Tibial artery (tissue), 4 donors: ENCODE results near the gene GSDME.

Source experiments
- DNase-seq, 2 donors: peaks; one replicate each; pipeline ENCODE4 v3.0.0-alpha.2; 2019
- H3K27ac ChIP-seq, 2 donors: fragments of 200-600 bp; sonication (generic) in 1 of 2; 1 replicate in 1 of 2; 2 replicates in 1 of 2; pipeline ENCODE4 v1.5.1; 2018 to 2019; ENCODE audit warnings: mild to moderate bottlenecking in 1 of 2
- H3K27me3 ChIP-seq, 2 donors: fragments of 200-600 bp; sonication (generic) in 1 of 2; one replicate each; pipeline versions ENCODE4 v1.5.1 to v1.6.0; 2016 to 2019
- H3K36me3 ChIP-seq, 3 donors: fragments of 200-600 bp; sonication (generic) in 2 of 3; one replicate each; pipeline ENCODE4 v1.5.1; 2016 to 2019; ENCODE audit warnings: mild to moderate bottlenecking in 2 of 3
- H3K4me1 ChIP-seq, 4 donors: fragments of 200-600 bp; sonication (generic) in 2 of 4; 1 replicate in 3 of 4; 2 replicates in 1 of 4; pipeline ENCODE4 v1.5.1; 2016 to 2019
- H3K4me3 ChIP-seq, 2 donors: fragments of 200-600 bp; sonication (generic) in 1 of 2; 1 replicate in 1 of 2; 2 replicates in 1 of 2; pipeline ENCODE4 v1.5.1; 2018 to 2019; ENCODE audit warnings: mild to moderate bottlenecking in 2 of 2
- H3K9me3 ChIP-seq, 3 donors: fragments of 200-600 bp; sonication (generic) in 1 of 3; one replicate each; pipeline ENCODE4 v1.5.1; 2016 to 2019
- CTCF ChIP-seq, 2 experiments: fragments of 200-600 bp in 1 of 2; fragments of 450-650 bp in 1 of 2; IDR thresholded peaks; one replicate each; pipeline ENCODE4 v1.5.1; 2017 to 2019; ENCODE audit warnings: antibody characterized with exemption in 2 of 2, mild to moderate bottlenecking in 1 of 2, moderate library complexity in 1 of 2
- intact Hi-C: fragments of 100-400 bp; cut with DNase I; formaldehyde crosslinking; loops from one replicate; pipeline ENCODE4 v1.15.0; 2023; ENCODE audit warnings: low total_unique reads

The GSDME gene

GRCh38 chr7:24781106-24781505 is 23.8 kb upstream of the GSDME start:
- no peak overlapping the region for H3K4me3 ChIP-seq
- no peak for DNase-seq
- no peaks in the 10 kb centered on the region for H3K27me3 ChIP-seq
- intact Hi-C loops, result no loop called here
- TF ChIP-seq CTCF (IDR thresholded peaks at IDR 0.05), result no peak
- no peak overlapping the region for H3K27ac ChIP-seq
- no peaks in the 10 kb centered on the region for H3K4me1 ChIP-seq
- no peaks in the 10 kb centered on the region for H3K9me3 ChIP-seq
- no peaks in the 10 kb centered on the region for H3K36me3 ChIP-seq

DNA sequence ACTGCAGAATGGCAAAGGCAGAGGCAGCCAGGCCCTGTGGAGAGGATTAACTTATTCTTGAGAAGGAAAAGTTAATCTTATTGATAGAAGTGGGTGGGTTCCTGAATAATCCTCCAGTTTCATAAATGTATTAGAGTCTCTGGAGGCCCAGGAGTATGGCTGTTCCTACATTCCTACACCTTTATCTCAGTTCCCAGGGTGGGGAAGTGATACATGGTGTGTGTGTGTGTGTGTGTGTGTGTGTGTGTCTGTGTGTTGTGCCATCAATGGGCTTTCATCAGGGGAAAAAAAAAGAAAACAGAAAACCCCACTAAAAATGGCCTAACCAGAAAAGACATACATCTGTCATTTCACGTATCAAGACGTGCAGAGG is 22.0 kb upstream of the GSDME start:
- Histone ChIP-seq H3K9me3 (no peaks in the 10 kb centered on the region), H3K36me3 (no peaks in the 10 kb centered on the region), H3K4me1 (no peaks in the 10 kb centered on the region), H3K4me3 (no peak overlapping the region), H3K27ac (no peak overlapping the region), H3K27me3 (no peaks in the 10 kb centered on the region)
- TF ChIP-seq CTCF (IDR thresholded peaks at IDR 0.05), result no peak
- DNase-seq, result no peak
- intact Hi-C loops, result no loop called here

GRCh38 chr7:24778543-24779282 is 21.4 kb upstream of the GSDME start:
- Histone ChIP-seq H3K4me1 (no peaks in the 10 kb centered on the region), H3K9me3 (no peaks in the 10 kb centered on the region), H3K4me3 (no peak overlapping the region), H3K27ac (no peak overlapping the region), H3K36me3 (no peaks in the 10 kb centered on the region), H3K27me3 (no peaks in the 10 kb centered on the region)
- TF ChIP-seq CTCF (IDR thresholded peaks at IDR 0.05), result no peak
- peak; percentile 69 to 76 for DNase-seq
- intact Hi-C loops, result no loop called here

DNA sequence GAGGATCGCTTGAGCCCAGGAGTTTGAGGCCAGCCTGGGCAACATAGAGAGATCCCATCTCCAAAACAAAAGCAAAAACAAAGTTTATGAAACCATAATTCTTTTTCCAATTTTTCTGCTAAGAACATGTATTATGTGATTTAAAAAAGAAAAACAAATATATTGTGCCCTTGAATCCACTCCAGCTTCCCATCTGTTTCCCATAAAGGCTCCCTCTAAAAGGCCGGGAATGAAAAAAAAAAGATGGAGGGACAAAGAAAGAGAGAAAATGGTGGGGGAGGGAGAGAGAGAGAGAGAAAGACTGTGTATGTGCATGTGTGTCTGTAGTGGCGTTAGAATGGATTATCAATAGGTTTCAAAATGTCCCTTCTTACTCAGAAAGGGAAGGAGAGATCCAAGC is 20.5 kb upstream of the GSDME start:
- no peak overlapping the region for H3K27ac ChIP-seq
- DNase-seq, result no peak
- intact Hi-C loops, result no loop called here
- no peaks in the 10 kb centered on the region for H3K9me3 ChIP-seq
- no peaks in the 10 kb centered on the region for H3K27me3 ChIP-seq
- no peaks in the 10 kb centered on the region for H3K4me1 ChIP-seq
- TF ChIP-seq CTCF (IDR thresholded peaks at IDR 0.05), result no peak
- H3K4me3 ChIP-seq, result no peak overlapping the region
- no peaks in the 10 kb centered on the region for H3K36me3 ChIP-seq

DNA sequence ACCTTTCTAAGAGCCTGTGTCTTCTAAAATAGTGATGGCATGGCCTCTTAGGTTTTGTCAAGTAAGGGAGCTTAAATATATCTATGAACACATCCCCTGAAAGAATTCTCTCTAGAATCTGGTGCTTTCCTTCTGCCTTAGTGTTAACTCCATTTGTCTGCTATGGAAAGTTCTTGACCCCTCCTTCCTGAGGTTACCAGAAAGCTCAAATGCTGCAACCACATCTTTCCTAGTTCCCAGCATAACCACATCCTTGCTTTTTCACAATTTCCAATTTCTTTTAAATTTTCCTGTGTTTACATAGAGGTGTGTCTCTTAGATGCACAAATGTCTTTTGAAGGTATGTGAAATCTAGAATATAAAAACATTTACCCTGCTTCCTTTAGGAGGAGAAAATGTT is 16.4 kb upstream of the GSDME start:
- no peaks in the 10 kb centered on the region for H3K27me3 ChIP-seq
- H3K4me3 ChIP-seq, result no peak overlapping the region
- H3K4me1 ChIP-seq, result peaks cover 0 to 10% (median 2%) of the 10 kb centered on the region in 4 donors
- H3K27ac ChIP-seq, result no peak overlapping the region
- no peaks in the 10 kb centered on the region for H3K9me3 ChIP-seq
- no peak for DNase-seq
- H3K36me3 ChIP-seq, result no peaks in the 10 kb centered on the region
- intact Hi-C loops, result no loop called here
- no peak for TF ChIP-seq CTCF (IDR thresholded peaks at IDR 0.05)

DNA sequence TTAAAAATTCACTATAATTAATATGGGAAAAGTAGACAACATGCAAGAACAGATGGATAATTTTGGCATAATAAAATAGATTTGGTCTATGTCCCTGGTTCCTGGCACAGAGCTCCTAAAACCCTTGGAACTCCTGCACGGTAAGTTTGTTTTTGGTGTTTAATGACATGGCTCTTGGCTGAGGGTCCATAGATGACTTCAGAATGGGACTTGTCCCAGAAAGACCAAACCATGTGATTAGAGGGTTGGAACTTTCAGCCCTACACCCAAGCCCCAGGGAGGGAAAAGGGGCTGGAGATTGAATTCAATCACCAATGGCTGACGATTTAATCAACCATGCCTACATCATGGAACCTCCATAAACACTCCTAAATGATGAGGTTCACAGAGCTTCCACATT is 12.6 kb upstream of the GSDME start:
- peaks cover 0 to 6% of the 10 kb centered on the region in 2 donors for H3K27me3 ChIP-seq
- no peaks in the 10 kb centered on the region for H3K9me3 ChIP-seq
- H3K4me3 ChIP-seq, result no peak overlapping the region
- DNase-seq, result no peak
- H3K27ac ChIP-seq, result no peak overlapping the region
- H3K36me3 ChIP-seq, result no peaks in the 10 kb centered on the region
- TF ChIP-seq CTCF (IDR thresholded peaks at IDR 0.05), result no peak
- peaks cover 0 to 10% (median 2%) of the 10 kb centered on the region in 4 donors for H3K4me1 ChIP-seq
- intact Hi-C loops, result no loop called here
